T-helper 17 cell (primary cell): ENCODE measurements around the gene SIX4. TPM values are rescaled to one million over a fixed set of nuclear protein-coding genes. Genes with fewer than 3 reads are reported as not detected.

Experiments used
- ATAC-seq: fragments of 150-1000 bp; cut with Tn5 transposase; 2 replicates; pipeline ENCODE4 v1.10.0; 2021; ENCODE audit warnings: mild to moderate bottlenecking, moderate library complexity
- DNase-seq, 3 donors: peaks; one replicate each; pipeline versions ENCODE4 v3.0.0 to v3.0.0-alpha.2; 2020 to 2021
- H3K9me3 ChIP-seq: one replicate; pipeline ENCODE4 v1.7.0; 2013; ENCODE audit warnings: low read length, mild to moderate bottlenecking; ENCODE audit not compliant: control insufficient read depth, poor library complexity, severe bottlenecking
- H3K27ac Mint-ChIP-seq: one replicate; pipeline ENCODE4 v1.8.0; 2022; ENCODE audit warnings: mild to moderate bottlenecking, moderate library complexity, mixed read lengths
- H3K27me3 Mint-ChIP-seq: one replicate; pipeline ENCODE4 v1.8.0; 2022; ENCODE audit warnings: mixed read lengths
- H3K36me3 Mint-ChIP-seq: one replicate; pipeline ENCODE4 v1.8.0; 2022; ENCODE audit warnings: low read depth, mixed read lengths
- H3K4me1 Mint-ChIP-seq: one replicate; pipeline ENCODE4 v1.8.0; 2022; ENCODE audit warnings: mild to moderate bottlenecking, mixed read lengths
- H3K4me3 Mint-ChIP-seq: one replicate; pipeline ENCODE4 v1.8.0; 2022; ENCODE audit warnings: mild to moderate bottlenecking, moderate library complexity, mixed read lengths
- total RNA-seq, 4 donors: library from RNA in 2 of 4; stranded (reverse) in 2 of 4; gene quantifications; one replicate each; pipeline ENCODE4 v1.2.3 and lab custom pipeline; 2022 to 2026

SIX4 gene
- total RNA-seq, 2 donors from 2014 or later, result not detected

- peaks cover 2% of the 10 kb centered on the region for H3K36me3 Mint-ChIP-seq
- peaks cover 65% of the 10 kb centered on the region for H3K27me3 Mint-ChIP-seq
- H3K4me3 Mint-ChIP-seq, result no peak overlapping the region
- DNase-seq (no peak), ATAC-seq (no peak)
- peaks cover 3% of the 10 kb centered on the region for H3K4me1 Mint-ChIP-seq
- no peaks in the 10 kb centered on the region for H3K9me3 ChIP-seq
- no peak overlapping the region for H3K27ac Mint-ChIP-seq
Observed at GRCh38 chr14:60662982-60663381, 61.2 kb downstream of the SIX4 start.

GRCh38 chr14:60661721-60662120 is 62.4 kb downstream of the SIX4 start:
- H3K9me3 ChIP-seq, result no peaks in the 10 kb centered on the region
- Mint-ChIP-seq H3K27ac (no peak overlapping the region), H3K4me3 (no peak overlapping the region), H3K27me3 (peaks cover 68% of the 10 kb centered on the region), H3K4me1 (peaks cover 10% of the 10 kb centered on the region), H3K36me3 (peaks cover 3% of the 10 kb centered on the region)
- DNase-seq, result no peak
- ATAC-seq, result no peak

Other genes with a start within 250 kb of the SIX4 start
- not detected for gene C14orf39, start 238.3 kb downstream of the SIX4 start, total RNA-seq
- gene SIX6, start 215.2 kb downstream of the SIX4 start, total RNA-seq, result not detected
- not detected for gene SIX1, start 74.9 kb downstream of the SIX4 start, total RNA-seq
- 10 to 100 TPM; 16.1 to 19.5 TPM for gene MNAT1, start 10.4 kb upstream of the SIX4 start, total RNA-seq